Measurements from ENCODE around the gene FRMD7.
"Not testable (repeated sequence)": the region's sequence is repeated elsewhere in the genome, so short reads cannot be mapped to it uniquely, and the experiment has no call there.

The FRMD7 gene, protein sequence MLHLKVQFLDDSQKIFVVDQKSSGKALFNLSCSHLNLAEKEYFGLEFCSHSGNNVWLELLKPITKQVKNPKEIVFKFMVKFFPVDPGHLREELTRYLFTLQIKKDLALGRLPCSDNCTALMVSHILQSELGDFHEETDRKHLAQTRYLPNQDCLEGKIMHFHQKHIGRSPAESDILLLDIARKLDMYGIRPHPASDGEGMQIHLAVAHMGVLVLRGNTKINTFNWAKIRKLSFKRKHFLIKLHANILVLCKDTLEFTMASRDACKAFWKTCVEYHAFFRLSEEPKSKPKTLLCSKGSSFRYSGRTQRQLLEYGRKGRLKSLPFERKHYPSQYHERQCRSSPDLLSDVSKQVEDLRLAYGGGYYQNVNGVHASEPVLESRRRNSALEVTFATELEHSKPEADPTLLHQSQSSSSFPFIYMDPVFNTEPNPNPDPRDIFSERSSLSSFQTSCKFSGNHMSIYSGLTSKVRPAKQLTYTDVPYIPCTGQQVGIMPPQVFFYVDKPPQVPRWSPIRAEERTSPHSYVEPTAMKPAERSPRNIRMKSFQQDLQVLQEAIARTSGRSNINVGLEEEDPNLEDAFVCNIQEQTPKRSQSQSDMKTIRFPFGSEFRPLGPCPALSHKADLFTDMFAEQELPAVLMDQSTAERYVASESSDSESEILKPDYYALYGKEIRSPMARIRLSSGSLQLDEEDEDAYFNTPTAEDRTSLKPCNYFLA

DNA sequence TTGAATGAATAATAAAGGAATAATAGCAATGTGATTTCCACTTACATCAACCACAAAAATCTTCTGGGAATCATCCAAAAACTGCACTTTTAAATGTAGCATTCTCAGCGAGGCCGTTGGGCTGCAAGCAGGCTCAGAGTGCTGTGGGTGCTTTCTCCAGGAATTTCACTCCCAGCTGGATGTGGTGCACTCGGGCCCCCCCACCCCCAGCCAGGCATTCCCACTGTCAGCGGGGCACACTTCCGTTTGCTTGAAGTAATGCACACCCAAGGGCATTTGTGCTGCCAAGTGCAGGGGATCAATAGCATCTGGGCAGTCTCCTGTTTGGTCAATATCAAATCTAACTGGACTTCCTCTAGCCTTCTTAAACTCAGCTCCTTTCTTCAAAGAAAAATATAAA is at the start of gene FRMD7:
TSS of gene FRMD7 (minus strand) at position 278 of the 400 bp plus-strand sequence. CDS start at position 102, 176 bp downstream.
- DNase-seq (ENCODE audit: low read depth in 2 of 2): no peak

DNA sequence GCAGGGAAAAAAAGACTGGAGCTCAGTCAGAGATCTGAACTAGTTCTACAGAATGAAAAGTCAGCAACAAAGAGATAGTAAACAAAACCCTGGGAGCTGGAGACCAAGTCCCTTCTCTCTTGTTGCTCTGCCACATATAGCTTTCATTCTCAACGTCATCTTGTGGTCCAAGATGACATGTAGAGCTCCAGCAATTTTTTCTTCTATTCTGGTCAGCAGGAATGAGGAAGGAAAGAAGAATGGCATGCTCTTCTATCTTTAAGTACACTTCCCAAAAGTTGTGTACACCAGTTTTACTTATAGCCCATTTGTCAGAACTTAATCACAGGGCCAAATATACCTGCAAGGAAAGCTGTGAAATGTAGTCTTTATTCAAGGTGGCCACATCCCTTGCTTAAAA is 45.8 kb upstream of the FRMD7 start:
- DNase-seq (ENCODE audit: low read depth in 2 of 2): no peak

DNA sequence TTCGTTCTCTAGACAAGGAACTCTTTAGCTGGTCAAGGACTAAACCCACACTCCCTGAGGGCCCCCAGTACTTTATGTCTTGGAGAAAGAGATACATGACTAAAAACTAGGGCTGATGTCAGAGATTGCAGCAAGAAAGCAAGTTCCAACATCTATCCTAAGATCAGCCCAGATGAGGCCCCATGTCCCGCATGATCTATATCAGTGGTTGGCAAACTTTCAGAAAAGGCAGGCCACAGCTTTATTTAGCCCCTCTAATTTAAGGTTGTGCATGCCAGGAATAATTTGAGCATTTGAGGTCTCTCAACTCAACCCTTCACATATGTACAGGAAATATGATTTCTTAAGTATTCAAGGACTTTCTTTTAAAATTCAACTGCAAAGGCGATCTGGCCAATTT is 44.1 kb upstream of the FRMD7 start:
- DNase-seq (ENCODE audit: low read depth in 2 of 2): no peak

DNA sequence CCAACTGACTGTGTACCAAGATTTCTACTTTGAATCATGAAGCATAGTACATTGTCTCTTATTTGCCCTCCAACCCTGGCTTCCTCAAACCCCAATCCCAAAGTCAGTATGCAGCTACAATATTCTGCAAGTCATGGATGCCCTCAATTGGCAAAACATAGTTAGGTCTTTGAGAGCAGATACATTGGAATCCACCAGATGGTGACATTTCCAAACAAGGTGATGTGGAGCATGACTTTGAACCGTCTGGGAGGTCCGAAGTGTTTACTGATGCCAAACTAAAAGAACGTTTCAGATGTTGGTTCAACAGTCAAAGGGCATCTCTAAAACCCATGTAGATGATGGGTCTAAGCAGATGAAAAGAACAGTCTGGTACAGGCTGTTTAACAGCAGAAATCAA is 43.7 kb upstream of the FRMD7 start:
- DNase-seq (ENCODE audit: low read depth in 2 of 2): no peak

DNA sequence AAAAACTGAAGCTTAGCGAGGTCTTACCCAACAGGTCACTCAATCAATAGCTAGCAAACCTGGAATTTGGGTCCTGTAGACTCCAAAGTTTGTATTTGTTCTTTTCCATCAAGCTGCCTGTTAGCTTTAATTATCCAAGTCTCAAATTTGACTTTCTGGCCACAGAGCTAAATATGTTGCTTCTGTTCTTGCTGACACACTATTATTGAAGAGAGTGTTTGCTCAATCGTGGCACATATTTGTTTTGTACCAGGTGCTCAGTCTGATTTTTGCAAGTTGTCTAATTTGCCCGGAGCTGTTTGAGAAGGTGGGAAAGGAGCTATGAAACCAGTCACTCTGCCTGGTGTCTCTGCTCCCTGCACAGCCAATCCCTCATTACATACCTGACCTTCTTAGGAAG is 41.7 kb upstream of the FRMD7 start:
- no peak for DNase-seq (ENCODE audit: low read depth in 2 of 2)

DNA sequence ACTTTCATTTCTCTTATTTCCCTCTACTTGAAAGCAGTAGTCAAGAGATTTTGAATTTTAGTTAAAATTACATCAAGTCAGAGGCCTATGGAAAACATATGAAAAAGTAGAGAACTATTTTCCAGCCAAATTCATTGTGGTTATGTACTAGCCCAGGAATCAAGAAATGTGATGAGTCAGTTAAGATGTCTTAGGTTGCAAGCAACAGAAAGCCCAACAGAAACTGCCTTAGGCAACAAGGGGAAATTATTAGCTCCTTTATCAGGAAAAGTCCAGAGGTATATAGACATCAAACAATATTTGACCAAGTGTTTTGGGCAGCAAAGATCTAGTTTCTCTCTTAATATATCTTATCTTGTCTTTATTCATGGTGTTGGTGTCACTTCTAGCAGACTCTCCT is 37.8 kb upstream of the FRMD7 start:
- no peak for DNase-seq (ENCODE audit: low read depth in 2 of 2)

DNA sequence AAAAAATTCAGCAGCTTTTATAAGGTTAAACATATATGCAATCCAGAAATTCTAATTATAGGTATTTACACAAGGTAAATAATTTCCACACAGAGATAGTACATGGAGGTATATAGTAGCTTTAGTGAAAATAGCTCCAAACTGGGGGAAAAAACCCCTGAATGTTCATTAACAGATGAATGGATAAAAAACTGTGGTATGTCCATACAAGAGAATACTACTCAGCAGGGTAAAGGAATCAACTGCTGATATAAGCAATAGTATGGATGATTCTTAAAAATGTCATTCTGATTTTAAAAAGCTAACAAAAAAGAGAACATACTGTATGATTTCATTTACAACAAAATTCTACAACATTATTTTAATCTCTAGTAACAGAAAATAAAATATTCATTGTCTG is 37.2 kb upstream of the FRMD7 start:
- no peak for DNase-seq (ENCODE audit: low read depth in 2 of 2)

DNA sequence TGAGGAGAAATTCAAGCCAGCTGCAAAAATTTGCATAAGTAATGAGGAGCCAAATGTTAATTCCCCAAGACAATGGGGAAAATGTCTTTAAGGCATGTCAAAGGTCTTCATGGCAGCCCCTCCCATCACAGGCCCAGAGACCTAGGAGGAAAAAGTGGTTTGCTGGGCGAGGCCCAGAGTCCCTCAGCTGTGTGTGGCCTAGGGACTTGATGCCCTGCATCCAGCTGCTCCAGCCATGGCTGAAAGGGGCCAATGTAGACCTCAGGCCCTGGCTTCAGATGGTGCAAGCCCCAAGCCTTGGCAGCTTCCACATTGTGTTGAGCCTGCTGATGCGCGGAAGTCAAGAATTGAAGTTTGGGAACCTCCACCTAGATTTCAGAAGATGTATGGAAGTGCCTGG is 35.3 kb upstream of the FRMD7 start:
- DNase-seq (ENCODE audit: low read depth in 2 of 2): not testable (repeated sequence)

DNA sequence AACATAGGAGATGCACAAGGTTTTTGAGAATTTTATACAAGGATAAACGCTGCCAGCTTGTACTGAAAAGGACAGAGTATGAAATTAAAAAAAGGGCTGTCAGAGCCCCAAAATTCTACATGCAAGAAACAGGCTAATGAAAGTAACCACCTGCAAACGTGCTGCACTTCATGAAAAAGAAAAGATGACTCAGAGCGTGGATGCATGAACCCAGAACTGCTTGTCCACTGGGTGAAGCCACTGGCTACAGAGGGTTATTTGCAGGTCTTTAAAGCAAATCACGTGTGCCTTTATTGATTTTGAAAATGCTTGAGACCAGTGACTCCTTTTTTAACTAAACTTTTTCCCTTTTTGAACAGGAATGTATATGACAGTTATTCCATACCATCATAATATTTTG is 25.3 kb upstream of the FRMD7 start:
- DNase-seq (ENCODE audit: low read depth in 2 of 2): no peak

DNA sequence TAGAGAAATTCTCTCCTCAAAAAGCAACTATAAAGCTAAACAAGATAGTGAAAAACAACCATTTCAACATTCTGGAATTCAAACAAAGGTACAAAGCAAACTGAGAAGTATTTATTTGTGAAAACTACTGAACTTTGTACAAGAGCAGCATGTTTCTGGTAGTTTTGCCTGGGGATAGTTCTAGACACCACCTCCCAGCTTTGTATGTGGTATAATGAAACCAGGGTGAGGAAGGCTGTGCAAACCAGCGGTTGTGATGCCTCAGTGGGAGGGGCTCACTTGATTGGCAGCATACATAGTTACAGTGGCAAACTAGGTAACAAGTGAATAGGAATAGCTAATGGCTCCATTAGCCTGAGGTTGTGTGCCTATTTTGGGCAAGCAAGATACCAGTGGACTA is 18.6 kb upstream of the FRMD7 start:
- no peak for DNase-seq (ENCODE audit: low read depth in 2 of 2)

DNA sequence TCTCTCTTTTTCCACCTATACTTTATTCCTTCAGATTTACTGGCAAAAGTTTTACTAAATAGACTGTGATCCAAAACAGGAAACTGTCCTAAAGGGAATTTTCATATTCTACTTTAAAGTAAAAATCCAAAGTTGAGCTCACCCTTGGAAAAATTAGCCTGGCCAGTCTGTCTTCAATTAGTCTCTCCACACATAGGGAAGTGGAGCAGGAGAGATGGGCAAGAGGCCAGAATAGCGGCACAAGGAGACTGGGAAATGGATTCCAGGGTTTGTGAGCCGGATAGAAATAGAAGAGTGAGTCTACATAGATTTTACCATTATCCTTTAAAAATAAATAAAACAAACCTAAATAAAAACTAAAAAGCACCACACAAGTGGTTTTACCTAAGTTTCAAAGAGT is 16.2 kb upstream of the FRMD7 start:
- DNase-seq (ENCODE audit: low read depth in 2 of 2): no peak

DNA sequence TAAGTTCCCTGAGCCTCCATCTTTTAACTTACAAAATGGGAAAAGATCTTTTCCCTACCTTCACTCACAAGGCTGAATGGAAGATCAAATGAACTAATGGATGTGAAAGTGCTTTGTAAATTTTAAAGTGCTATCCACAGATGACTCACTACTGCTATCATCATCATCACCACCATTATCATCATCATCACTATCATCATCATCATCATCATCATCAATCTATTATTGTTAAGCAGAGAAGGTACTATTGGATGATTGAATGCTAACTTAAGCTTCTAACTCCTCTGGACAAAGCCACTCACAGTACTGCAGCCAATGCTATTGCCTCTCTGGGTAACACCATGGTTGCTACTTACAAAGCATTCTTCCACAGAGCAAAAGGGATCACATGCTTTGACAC is 1.9 kb downstream of the FRMD7 start:
- no peak for DNase-seq (ENCODE audit: low read depth in 2 of 2)

DNA sequence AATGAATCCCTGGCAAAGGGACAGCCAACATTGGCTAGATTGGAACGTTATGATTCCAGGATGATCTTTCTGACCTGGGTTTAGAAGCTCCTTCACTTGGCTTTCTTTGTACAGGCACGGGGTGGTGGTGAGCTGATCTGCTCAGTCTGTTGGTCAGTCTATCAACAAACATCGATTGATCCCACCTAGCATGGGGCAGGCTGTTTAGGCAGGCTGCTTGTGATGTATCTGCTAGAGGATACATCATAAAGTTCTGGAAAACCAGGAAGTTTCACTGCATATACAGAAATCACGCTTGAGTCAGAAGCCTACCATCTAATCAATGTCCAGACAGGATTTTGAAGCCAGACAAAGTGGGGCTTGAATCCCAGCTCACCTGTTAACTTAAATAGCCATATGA is 6.9 kb downstream of the FRMD7 start:
- DNase-seq (ENCODE audit: low read depth in 2 of 2): no peak

DNA sequence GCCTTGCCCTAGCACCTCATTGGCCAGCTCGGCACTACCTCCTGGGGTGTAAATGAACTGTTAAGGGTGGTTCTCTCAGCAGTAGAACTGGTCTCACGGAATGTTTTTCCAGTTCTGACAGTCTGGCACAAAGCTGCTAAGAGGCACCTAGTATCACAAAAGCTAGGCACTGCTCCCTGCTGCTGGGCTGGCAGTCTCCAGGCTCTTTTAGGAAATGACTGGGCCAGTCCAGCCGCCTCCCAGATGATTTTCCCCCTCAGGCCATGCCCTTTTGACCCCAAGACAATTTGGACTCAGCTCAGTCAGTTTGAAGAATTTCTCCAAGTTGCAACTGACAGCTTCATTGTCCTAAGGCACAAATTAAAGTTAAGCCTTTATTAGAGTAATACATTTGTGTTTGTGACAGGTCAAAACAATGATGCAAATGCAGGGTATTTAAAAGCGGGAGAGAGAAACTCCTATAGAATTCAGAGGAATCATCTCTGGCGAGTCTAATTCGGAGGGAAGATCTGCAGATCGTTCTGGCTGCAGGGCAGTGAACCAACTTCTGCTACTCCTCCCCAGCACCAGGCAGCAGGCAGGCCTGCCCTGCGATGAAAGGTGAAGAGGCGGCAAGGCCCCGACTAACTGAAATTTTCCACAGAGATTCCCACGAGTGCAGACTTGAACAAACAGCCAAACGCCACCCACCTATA is 7.9 kb downstream of the FRMD7 start:
- no peak for DNase-seq (ENCODE audit: low read depth in 2 of 2)

DNA sequence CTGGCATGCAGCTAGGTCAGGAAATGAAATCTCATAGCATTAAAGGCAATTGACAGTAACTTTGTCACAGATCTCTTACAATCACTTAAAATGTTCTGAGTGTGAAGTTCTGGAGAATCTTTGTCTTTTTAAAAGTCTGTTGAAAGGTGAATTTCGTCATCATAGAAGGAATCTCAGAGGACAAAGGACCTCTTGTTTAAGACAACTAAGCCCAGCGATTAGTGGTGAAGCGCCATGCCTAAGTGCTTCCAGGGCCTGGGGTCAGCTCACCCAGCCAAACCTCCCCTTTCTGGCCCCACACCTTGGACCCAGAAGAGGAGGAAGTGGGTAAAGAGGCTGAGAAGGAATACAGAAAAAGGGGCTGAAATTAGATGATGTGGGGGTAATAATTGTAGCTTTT is 8.5 kb downstream of the FRMD7 start:
- no peak for DNase-seq (ENCODE audit: low read depth in 2 of 2)

DNA sequence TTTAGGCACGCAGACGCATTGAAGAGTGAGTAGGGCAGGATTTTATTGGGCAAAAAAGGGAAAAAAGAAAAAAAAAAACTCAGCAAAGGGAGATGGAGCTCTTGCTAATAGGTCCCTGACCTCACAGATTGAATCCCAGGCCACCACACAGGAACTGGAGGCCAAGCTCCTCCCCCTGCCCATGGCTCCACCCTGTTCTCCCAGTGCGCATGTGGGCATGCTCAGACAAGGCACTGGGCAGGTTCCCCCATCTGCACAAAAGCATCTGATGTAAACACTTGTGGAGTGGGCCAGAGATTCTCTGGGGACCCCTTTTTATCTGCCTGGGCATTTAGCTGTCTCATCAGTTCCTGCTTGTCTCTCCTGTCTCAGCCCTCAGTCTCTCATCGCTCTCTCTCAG is 9.5 kb downstream of the FRMD7 start:
- no peak for DNase-seq (ENCODE audit: low read depth in 2 of 2)

DNA sequence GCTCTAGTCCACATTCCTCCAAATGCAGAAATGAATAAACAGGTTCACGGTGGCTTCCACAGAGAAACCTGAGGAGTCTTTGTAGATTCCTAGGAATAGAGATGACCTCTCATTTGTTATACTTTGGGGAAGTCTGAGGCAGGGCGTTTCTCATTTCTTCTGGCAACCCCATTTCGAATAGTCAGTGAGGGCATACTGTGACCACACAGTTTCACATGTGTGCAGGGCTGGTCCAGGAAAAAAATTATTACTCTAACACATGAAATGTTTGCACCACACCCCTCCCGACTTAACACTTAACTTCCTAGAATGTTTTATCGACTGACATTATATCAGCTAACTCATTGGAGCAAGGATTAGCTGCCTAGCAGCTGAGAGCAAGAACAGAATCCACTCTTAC is 12.0 kb downstream of the FRMD7 start:
- no peak for DNase-seq (ENCODE audit: low read depth in 2 of 2)

DNA sequence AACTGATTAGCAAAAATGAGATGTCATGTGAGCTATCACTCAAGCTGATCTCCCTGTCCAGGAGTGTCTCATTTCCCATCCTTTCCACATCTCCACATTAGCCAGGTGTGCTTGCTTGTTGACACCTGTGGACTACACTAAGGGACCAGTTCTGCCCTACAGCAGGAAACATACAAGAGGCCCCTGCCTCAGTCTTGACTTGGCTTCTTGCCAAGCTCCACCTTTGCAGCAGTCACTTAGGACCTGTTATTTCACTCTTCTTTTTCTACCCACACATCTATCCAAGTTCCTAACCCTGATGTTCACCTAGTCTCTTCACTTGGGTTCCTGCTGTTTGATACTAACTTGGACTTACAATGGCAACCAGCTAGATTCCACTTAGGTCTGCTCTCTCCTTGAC is 13.2 kb downstream of the FRMD7 start:
- no peak for DNase-seq (ENCODE audit: low read depth in 2 of 2)

DNA sequence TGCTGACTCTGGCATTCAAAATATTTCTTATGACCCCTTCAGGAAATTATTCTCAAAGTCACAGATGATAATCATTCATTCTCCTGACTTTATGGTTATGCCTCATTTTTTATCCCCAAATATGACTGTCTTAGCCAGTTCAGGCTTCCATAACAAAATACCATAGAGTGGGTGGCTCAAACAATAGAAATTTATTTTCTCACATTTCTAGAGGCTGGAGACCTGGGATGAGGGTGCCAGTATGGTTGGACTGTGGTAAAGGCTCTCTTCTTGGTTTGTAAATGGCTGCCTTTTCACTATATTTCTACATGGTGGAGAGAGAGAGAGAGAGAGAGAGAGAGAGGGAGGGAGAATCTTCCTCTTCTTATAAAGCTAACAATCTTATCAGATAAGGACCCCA is 20.5 kb downstream of the FRMD7 start:
- DNase-seq (ENCODE audit: low read depth in 2 of 2): no peak

DNA sequence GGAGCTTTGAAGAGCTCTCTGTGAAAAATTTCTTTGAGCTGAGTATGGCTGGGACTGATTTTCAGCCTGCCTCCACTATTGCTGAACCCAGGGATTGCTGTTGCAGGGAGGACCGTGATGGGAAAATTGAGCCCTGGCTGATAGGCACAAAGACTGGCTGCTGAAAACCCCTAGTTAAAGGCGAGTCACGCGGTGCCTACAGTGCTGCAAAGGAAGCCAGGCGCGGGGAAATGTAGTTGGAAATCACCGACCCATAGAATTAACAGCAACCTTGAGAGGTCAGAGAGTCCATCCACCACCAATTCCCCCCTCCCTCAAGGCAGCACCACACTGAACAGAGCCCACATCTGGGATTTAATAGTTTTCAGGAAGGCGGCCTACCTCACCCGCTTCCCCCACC is 26.0 kb downstream of the FRMD7 start:
- DNase-seq (ENCODE audit: low read depth in 2 of 2): no peak

DNA sequence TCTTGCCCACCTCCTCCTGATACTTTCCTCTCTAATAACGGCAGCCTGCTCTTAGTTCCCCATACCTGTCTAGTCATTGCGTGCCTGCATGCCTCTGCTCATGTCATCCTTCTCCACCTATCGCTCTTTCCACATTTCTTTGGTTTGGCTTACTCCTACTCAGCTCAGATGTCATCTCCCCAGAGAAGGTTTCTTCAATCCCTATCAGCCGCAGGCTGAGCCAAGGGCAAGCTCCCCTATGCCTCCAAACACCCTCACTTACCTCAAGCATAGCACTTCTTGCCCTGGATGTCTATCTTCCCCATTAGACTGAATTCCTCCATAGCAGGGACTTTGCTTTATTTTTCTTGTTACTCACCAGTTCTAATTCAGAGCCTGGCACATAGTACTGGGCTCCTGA is 26.6 kb downstream of the FRMD7 start:
- DNase-seq (ENCODE audit: low read depth in 2 of 2): no peak

DNA sequence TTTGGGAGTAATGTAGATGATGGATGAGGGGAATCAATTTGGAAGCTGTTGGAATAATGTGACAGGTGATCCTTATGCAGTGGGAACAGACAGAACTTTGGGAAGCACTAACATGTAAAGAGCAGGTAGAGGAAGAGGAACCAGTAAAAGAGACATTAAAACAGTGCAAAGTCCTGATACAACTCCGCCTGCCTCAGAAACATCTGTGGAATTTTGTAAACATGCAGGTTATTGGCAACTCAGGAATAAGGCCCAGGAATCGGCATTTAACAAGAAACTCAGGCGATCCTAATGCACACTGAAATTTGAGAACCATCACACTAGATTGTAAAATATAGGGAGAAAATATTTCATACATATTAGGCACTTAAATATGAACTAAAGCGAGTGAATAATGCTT is 29.1 kb downstream of the FRMD7 start:
- not testable (repeated sequence) for DNase-seq (ENCODE audit: low read depth in 2 of 2)

DNA sequence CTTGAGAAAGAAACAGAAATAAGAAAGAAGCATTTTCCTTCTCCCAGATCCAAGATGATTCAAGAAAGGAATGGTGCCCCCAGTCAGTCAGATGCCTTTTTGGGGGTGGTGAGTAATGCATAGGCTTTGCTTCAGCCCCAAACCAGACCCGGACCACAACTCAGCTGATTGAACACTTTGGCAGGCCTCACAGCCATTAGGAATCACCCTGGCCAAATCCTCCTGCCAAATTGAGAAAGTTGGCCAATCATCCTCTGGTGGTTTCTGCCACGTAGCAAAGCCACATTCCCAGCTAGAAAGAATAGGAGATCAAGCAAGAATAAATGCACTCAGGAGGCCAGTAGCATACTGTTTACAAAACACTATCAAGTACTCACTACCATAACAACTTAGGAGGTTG is 33.7 kb downstream of the FRMD7 start:
- DNase-seq (ENCODE audit: low read depth in 2 of 2): no peak

Data from stimulated activated CD8-positive, alpha-beta memory T cell treated with anti-CD3 and anti-CD28 coated beads, Interleukin-2, amount 100 ng/mL, for 48 hours (primary cell).